GM12872 (cell line): ENCODE measurements around the gene EGF.

ENCODE experiments used
- CTCF ChIP-seq: IDR thresholded peaks from 3 replicates; pipeline ENCODE4 v1.5.1; 2011; ENCODE audit warnings: low read depth, mild to moderate bottlenecking, low read length, moderate library complexity; ENCODE audit not compliant: insufficient read depth

The EGF gene

DNA sequence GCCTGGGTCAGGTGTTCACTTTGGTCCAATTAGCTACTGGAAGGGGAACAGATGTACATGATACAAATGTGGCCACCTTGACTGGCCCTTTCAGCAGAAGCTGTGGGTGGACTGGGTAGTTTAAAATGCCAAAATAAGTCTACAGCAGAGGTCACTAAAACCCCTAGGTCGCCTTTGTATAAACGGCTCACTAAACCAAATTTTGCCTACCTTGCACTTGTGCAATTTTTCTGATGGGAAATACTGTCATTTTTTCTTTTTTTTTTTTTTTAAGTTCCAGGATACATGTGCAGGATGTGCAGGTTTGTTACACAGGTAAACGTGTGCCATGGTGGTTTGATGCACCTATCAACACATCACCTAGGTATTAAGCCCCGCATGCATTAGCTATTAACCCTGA is 109.8 kb downstream of the EGF start:
- TF ChIP-seq CTCF, result no peak

DNA sequence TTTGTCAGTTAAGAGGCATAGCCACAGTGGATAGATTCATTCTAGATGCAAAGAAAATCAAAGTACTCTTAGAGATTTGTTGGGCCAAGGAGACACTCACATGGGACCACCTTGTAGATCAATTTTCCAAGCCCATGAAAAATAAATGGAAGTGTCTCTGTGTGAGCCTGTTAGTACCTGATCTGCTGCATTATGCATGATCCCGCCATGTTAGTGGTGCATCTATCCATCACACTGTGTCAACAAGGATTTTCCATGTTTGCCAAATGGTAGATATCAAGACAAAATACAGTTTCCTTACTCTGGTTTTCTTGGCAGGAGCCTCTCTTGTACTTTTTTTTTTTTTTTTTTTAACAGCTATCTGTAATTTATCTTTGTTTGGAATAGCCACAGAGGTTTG is 112.4 kb downstream of the EGF start:
- TF ChIP-seq CTCF, result no peak

GRCh38 chr4:110025718-110026117 is 113.0 kb downstream of the EGF start:
- TF ChIP-seq CTCF, result no peak

- TF ChIP-seq CTCF, result no peak
These were observed 119.9 kb downstream of the EGF start for GRCh38 chr4:110032603-110033002.

DNA sequence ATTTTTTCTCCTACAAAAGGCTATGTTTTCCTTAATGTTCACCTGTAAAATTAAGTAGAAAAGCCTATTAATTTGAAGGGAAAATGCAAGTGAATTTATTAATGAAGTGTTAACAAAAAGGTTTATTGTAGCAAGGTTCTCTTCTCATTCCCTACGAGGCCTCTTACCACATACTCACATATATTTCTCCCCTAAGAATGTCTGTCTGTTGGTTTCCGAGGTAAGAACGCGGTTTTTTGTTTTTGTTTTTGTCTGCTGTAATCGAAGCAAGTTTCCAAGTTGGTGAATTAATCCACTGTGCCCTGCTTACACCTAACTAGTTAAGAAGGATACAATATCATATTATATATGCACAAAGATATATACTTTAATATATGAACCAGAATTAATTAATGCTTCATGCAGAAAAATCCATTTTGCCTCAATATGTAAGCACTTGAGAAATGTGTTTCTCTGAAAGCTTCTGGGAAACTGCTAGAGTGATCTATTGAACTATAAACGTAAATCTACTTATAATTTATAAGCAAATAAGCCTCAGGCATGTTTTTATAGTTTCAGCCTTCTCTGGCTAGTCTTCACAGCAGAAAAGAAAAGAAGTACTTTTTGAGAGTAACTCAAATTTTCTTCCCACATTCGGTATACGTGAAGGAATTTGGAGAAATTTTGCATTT is 120.8 kb downstream of the EGF start:
- TF ChIP-seq CTCF, result no peak

- TF ChIP-seq CTCF, result no peak
These were observed 121.3 kb downstream of the EGF start for GRCh38 chr4:110034026-110034393.

GRCh38 chr4:110041735-110042134 is 129.1 kb downstream of the EGF start:
- no peak for TF ChIP-seq CTCF
